Lung (tissue), 12 donors: Measurements from ENCODE around the gene LTBP1. TPM values are rescaled to one million over a fixed set of nuclear protein-coding genes. Genes with fewer than 3 reads are reported as not detected.

ENCODE experiments used
- ATAC-seq: fragments of 200-7000 bp; cut with Tn5 transposase; one replicate; pipeline ENCODE4 v1.9.1; 2020; ENCODE audit warnings: moderate number of reproducible peaks; ENCODE audit not compliant: insufficient read depth, low FRiP score
- DNase-seq, 3 donors: peaks; one replicate each; pipeline ENCODE4 v3.0.0-alpha.2; 2013 to 2017
- H3K27ac ChIP-seq, 2 donors: one replicate each; pipeline ENCODE4 v1.5.1; 2013; ENCODE audit warnings: mild to moderate bottlenecking in 2 of 2, moderate library complexity in 2 of 2, control low read depth in 1 of 2, inconsistent platforms in 1 of 2, low read depth in 1 of 2, low read length in 1 of 2
- H3K27me3 ChIP-seq, 3 donors: one replicate each; pipeline ENCODE4 v1.5.1; 2013; ENCODE audit warnings: low read length in 2 of 3; ENCODE audit not compliant: control insufficient read depth in 3 of 3, insufficient read depth in 3 of 3
- H3K36me3 ChIP-seq, 4 donors: one replicate each; pipeline ENCODE4 v1.5.1; 2013; ENCODE audit warnings: low read length in 4 of 4, mild to moderate bottlenecking in 1 of 4, moderate library complexity in 1 of 4; ENCODE audit not compliant: control insufficient read depth in 4 of 4, insufficient read depth in 4 of 4
- H3K4me1 ChIP-seq, 5 donors: one replicate each; pipeline ENCODE4 v1.5.1; 2013; ENCODE audit warnings: low read length in 5 of 5, mild to moderate bottlenecking in 2 of 5, moderate library complexity in 1 of 5; ENCODE audit not compliant: control insufficient read depth in 5 of 5, insufficient read depth in 5 of 5
- H3K4me3 ChIP-seq: one replicate; pipeline ENCODE4 v1.5.1; 2013; ENCODE audit warnings: mild to moderate bottlenecking, control low read depth, moderate library complexity
- H3K9ac ChIP-seq, 2 donors: one replicate each; pipeline ENCODE4 v1.5.1; 2013; ENCODE audit warnings: low read length in 2 of 2, control low read depth in 1 of 2; ENCODE audit not compliant: insufficient read depth in 1 of 2
- H3K9me3 ChIP-seq, 4 donors: one replicate each; pipeline ENCODE4 v1.5.1; 2013; ENCODE audit warnings: low read length in 3 of 4, mild to moderate bottlenecking in 1 of 4, moderate library complexity in 1 of 4; ENCODE audit not compliant: control insufficient read depth in 4 of 4, insufficient read depth in 3 of 4
- WGBS, 2 donors: extraction: QIAGEN DNeasy Blood & Tissue Kit; methylation state at CpG; one replicate each; pipeline ENCODE4 v1.1.7; 2013; 5-methylcytosine and 5-hydroxymethylcytosine counted together
- polyA plus RNA-seq, 2 donors: library from polyadenylated mRNA; stranded (reverse); fragments of 200-250 nt; gene quantifications; one replicate each; pipeline ENCODE4 v1.2.1, GENCODE V29; 2013
- total RNA-seq, 2 donors: library from RNA; depleted of rRNA in 1 of 2; stranded (reverse); fragments of >200 nt in 1 of 2; gene quantifications; one replicate each; pipeline ENCODE4 v1.2.1, GENCODE V29; 2014 to 2021
- TF ChIP-seq, protein P1 (sequence below): IDR thresholded peaks from 2 replicates; pipeline ENCODE4 v1.5.1; 2012; ENCODE audit warnings: mild to moderate bottlenecking; ENCODE audit errors: control extremely low read depth, extremely low read depth
- donor health status: control.
- donor health status: control.
- donor health status: Bipolar disorder and iron deficiency.
- donor health status: healthy.
- donor health status: DM: yes; HTN: yes; CAD: no.

Gene LTBP1
- total and polyA plus RNA-seq, 4 donors: 8.8 to 57.4 (median 28.6) TPM

DNA sequence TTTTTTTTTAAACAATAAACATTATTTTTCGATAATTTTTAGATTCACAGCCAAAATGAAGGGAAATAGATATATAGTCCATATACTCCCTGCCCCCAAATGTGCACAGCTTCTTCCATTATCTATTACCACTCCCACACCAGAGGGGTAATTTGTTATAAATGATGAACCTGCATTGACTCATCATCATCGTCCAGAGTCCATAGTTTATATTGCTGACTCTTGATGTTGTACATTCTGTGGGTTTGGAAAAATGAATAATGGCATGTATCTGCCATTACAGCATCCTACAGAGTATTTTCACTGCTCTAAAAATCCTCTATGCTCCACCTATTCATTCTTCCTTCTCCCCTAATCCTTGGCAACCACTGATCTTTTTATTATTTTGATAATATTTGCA is 121.5 kb downstream of the LTBP1 start:
- no peak overlapping the region for H3K27ac ChIP-seq
- H3K27me3 ChIP-seq: no peaks in the 10 kb centered on the region
- H3K9me3 ChIP-seq: peaks cover 0 to 2% (median 0%) of the 10 kb centered on the region in 4 donors
- H3K4me3 ChIP-seq: no peak overlapping the region
- H3K9ac ChIP-seq: no peak overlapping the region
- DNase-seq (no peak), ATAC-seq (no peak)
- WGBS, 2 donors: 72 to 82% methylated on average over 2 of the region's 2 CpGs
- peaks cover 6 to 29% (median 7%) of the 10 kb centered on the region in 5 donors for H3K4me1 ChIP-seq
- TF ChIP-seq, protein P1, sequence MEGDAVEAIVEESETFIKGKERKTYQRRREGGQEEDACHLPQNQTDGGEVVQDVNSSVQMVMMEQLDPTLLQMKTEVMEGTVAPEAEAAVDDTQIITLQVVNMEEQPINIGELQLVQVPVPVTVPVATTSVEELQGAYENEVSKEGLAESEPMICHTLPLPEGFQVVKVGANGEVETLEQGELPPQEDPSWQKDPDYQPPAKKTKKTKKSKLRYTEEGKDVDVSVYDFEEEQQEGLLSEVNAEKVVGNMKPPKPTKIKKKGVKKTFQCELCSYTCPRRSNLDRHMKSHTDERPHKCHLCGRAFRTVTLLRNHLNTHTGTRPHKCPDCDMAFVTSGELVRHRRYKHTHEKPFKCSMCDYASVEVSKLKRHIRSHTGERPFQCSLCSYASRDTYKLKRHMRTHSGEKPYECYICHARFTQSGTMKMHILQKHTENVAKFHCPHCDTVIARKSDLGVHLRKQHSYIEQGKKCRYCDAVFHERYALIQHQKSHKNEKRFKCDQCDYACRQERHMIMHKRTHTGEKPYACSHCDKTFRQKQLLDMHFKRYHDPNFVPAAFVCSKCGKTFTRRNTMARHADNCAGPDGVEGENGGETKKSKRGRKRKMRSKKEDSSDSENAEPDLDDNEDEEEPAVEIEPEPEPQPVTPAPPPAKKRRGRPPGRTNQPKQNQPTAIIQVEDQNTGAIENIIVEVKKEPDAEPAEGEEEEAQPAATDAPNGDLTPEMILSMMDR: no peak
- H3K36me3 ChIP-seq: no peaks in the 10 kb centered on the region

DNA sequence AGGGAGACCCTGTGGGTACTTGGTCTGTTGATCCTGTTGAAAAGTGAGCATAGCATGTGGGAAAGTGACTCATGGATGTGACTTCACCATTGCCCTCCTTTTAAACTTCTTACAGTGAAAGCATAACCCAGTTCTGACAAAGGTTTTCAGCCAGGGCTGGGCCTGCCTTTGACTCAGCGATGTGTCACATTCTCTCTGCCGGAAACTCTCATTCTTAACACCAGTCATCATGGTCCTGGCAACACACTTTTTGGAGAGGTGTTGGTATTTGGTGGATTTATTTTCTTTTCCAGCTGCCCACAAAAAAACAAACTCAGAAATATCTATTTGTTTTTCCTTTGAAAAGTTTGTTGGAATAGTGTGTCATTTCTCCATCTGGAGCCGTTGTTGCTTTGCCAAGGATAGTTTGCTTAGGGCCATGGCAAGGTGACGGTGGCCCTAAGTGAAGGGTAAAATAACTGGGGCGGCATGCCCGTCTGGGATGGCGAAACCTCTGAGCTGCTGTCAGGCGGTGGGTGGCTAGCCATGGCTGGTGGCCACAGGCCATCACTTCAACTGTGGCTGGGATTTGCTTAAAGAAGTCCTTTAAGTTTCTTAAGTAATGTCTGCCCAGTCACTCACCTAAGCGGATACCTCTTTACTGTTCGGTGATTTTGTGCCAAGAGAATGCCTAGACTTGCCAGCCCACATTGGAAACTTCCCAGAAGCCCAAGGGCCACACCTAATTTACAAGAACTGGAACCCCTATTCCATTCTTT is 123.3 kb downstream of the LTBP1 start:
- H3K9me3 ChIP-seq: peaks cover 0 to 2% (median 0%) of the 10 kb centered on the region in 4 donors
- no peak overlapping the region for H3K4me3 ChIP-seq
- WGBS, 2 donors: 77 to 88% methylated on average over 10 of the region's 10 CpGs
- H3K9ac ChIP-seq: no peak overlapping the region
- H3K4me1 ChIP-seq: peaks cover 6 to 29% (median 7%) of the 10 kb centered on the region in 5 donors
- DNase-seq (peak; percentile 26 to 72 (median 67)), ATAC-seq (peak; percentile 69)
- H3K27me3 ChIP-seq: no peaks in the 10 kb centered on the region
- TF ChIP-seq, protein P1: no peak
- H3K36me3 ChIP-seq: no peaks in the 10 kb centered on the region
- peak overlapping the region in 1 of 2 donors; percentile 87 for H3K27ac ChIP-seq

- no peak for ATAC-seq
- WGBS, 2 donors: 52 to 72% methylated on average over 5 of the region's 5 CpGs
These were observed 124.8 kb downstream of the LTBP1 start for GRCh38 chr2:33071591-33071990.

More at GRCh38 chr2:33071591-33071990, 124.8 kb downstream of the LTBP1 start:
- TF ChIP-seq, protein P1: no peak
- Histone ChIP-seq H3K4me1 (peaks cover 6 to 29% (median 7%) of the 10 kb centered on the region in 5 donors), H3K36me3 (no peaks in the 10 kb centered on the region), H3K4me3 (no peak overlapping the region), H3K27ac (no peak overlapping the region), H3K9ac (no peak overlapping the region), H3K9me3 (no peaks in the 10 kb centered on the region), H3K27me3 (no peaks in the 10 kb centered on the region)
- peak; percentile 46 to 79 (median 55) for DNase-seq
